ENCODE results near the gene ANXA1. TPM values are rescaled to one million over a fixed set of nuclear protein-coding genes. Genes with fewer than 3 reads are reported as not detected.

The ANXA1 gene
- total RNA-seq, 1 donor from 2014 or later = 340 TPM

DNA sequence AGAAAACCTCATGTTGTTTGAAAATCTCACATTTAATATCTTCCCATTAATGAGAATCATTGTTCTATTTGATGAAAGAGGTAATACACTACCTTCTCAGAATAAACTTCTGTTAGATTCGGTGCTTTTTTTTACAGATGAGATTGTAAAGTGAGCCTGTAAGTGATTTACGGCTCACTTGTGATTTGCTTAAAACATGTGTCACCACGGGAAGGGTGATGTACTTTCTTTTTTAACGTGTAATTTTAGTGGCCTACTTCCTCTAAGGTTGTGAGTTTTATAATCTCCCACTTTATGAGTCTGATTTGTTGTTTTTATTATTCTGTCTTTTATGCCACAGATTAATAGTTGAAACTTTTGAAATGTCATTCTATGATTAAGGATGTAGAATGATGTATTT, 15.9 kb downstream of the ANXA1 start:
- no peaks in the 10 kb centered on the region for H3K9me3 ChIP-seq
- TF ChIP-seq, protein P1, sequence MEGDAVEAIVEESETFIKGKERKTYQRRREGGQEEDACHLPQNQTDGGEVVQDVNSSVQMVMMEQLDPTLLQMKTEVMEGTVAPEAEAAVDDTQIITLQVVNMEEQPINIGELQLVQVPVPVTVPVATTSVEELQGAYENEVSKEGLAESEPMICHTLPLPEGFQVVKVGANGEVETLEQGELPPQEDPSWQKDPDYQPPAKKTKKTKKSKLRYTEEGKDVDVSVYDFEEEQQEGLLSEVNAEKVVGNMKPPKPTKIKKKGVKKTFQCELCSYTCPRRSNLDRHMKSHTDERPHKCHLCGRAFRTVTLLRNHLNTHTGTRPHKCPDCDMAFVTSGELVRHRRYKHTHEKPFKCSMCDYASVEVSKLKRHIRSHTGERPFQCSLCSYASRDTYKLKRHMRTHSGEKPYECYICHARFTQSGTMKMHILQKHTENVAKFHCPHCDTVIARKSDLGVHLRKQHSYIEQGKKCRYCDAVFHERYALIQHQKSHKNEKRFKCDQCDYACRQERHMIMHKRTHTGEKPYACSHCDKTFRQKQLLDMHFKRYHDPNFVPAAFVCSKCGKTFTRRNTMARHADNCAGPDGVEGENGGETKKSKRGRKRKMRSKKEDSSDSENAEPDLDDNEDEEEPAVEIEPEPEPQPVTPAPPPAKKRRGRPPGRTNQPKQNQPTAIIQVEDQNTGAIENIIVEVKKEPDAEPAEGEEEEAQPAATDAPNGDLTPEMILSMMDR (IDR thresholded peaks at IDR 0.05) = no peak
- H3K4me3 ChIP-seq = no peak overlapping the region
- no peaks in the 10 kb centered on the region for H3K4me1 ChIP-seq
- DNase-seq (no peak), ATAC-seq (no peak)
- H3K36me3 ChIP-seq = peaks cover 82% of the 10 kb centered on the region
- H3K27me3 ChIP-seq (ENCODE audit: low read depth) = no peaks in the 10 kb centered on the region
- intact Hi-C loops (cut with DNase I) = no loop called here
- H3K27ac ChIP-seq = no peak overlapping the region

DNA sequence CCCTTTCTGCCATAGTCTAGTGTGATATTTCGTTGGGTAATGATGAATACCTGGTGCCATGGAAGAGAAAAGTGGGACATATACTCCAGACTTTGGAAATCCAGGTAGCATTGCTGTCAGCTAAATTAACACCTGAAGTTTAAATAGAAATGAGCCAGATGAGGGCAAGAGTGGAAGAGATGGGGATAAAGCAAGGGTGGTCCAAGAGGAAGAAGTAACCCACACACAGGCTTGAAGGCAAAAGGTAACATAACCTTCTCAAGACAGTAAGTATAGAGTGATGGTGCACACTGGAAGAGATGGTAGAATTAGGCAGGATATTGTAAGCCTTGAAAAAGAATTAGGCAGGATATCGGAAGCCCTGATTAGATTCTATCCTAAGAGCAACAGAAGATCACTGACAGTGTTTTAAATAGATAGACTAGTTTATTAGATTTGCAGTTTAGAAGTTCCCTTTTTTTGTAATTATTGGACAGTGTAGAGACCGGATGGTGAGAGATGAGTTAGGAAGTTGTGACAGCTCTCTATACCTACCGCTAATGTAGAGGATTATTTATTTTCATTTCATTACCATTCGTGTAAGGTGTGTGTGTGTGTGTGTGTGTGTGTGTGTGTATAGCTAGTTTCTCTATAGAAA, 16.8 kb downstream of the ANXA1 start:
- Histone ChIP-seq H3K4me3 (no peak overlapping the region), H3K36me3 (peaks cover 74% of the 10 kb centered on the region), H3K27ac (no peak overlapping the region), H3K4me1 (no peaks in the 10 kb centered on the region), H3K9me3 (no peaks in the 10 kb centered on the region), H3K27me3 (ENCODE audit: low read depth) (no peaks in the 10 kb centered on the region)
- ATAC-seq (peak in 1 of 2 donors; percentile 29), DNase-seq (no peak)
- intact Hi-C loops (cut with DNase I) = no loop called here
- TF ChIP-seq, protein P1 (IDR thresholded peaks at IDR 0.05) = no peak

DNA sequence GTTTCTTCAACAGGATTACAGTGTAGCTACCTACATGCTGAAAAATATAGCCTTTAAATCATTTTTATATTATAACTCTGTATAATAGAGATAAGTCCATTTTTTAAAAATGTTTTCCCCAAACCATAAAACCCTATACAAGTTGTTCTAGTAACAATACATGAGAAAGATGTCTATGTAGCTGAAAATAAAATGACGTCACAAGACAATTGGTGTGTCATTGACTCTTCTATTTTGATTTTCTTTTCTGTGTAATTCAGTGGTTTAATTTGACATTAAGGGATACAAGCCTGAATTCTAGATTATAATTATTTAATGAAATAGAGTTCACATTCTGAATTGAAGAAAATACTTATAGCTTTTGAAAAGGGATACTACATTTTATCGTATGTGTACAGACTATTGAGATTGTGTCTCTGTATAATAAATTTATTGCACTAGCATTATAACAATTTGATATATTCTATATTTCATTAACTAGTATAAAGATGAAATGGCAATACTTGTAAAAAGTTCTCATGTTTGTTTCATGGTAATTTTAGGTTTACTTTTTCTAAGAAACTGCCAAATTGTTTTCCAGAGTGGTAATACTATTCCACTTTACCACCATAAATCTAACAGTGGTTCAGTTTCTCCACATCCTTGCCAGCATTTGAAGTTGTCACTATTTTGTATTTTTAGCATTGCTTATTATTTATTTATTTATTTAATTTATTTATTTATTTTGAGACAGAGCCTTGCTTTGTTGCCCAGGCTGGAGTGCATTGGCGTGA, 18.7 kb downstream of the ANXA1 start:
- Histone ChIP-seq H3K27ac (no peak overlapping the region), H3K27me3 (ENCODE audit: low read depth) (no peaks in the 10 kb centered on the region), H3K4me3 (no peak overlapping the region), H3K9me3 (no peaks in the 10 kb centered on the region), H3K4me1 (no peaks in the 10 kb centered on the region), H3K36me3 (peaks cover 54% of the 10 kb centered on the region)
- TF ChIP-seq, protein P1 (IDR thresholded peaks at IDR 0.05) = no peak
- DNase-seq = no peak
- intact Hi-C loops (cut with DNase I) = no loop called here
- ATAC-seq = no peak

DNA sequence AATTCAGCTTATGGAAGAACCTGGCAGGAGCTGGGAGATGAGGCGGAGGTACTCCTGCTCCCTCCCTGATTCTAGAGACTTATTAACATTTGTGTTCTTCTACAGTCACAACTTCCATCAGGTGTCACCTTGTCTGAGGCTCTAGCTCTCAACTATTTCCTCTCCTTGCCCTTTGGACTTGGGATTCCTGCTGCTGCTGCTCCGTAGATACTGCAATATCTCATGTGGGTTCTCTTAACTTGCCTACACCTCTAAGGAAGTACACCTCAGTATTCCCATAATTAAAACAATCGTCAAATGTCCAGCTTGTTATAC, 21.2 kb downstream of the ANXA1 start:
- Histone ChIP-seq H3K27ac (no peak overlapping the region), H3K4me3 (no peak overlapping the region)
- ATAC-seq = peak in 1 of 2 donors; percentile 7

DNA sequence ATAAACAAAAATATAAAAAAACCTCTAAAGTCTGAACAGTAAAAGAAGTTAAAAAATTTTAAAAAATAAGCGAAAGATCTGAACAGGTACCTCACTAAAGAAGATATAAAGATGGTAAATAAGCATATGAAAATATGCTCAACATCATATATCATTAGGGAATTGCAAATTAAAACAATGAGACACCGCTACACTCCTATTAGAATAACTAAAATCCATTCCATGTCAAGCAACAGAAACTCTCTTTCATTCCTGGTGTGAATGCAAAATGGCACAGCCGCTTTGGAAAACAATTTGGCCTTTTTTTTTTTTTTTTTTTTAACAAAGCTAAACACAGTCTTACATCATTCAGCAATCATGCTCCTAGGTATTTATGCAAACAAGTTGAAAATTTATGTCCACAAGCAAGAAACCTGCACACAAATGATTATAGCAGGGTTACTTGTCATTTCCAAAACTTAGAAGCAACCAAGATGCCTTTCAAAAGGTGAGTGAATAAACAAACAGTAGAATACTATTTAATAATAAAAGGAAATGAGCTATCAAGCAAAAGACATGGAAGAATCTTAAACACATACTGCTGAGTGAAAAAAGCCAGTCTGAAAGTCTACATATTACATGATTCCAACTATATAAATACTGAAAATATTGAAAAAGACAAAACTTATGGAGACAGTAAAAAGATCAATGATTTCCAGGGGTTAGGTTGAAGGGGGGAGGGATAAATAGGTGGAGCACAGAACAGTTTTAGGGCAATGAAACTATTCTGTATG, 22.1 kb downstream of the ANXA1 start:
- peaks cover 22% of the 10 kb centered on the region for H3K36me3 ChIP-seq
- ATAC-seq (peak in 1 of 2 donors; percentile 43), DNase-seq (no peak)
- TF ChIP-seq, protein P1 (IDR thresholded peaks at IDR 0.05) = no peak
- no peaks in the 10 kb centered on the region for H3K27me3 ChIP-seq (ENCODE audit: low read depth)
- H3K9me3 ChIP-seq = no peaks in the 10 kb centered on the region
- no peaks in the 10 kb centered on the region for H3K4me1 ChIP-seq
- no peak overlapping the region for H3K4me3 ChIP-seq
- intact Hi-C loops (cut with DNase I) = no loop called here
- H3K27ac ChIP-seq = no peak overlapping the region

More for the DNA sequence above, 21.2 kb downstream of the ANXA1 start:
- intact Hi-C loops (cut with DNase I) = no loop called here
- Histone ChIP-seq H3K36me3 (peaks cover 29% of the 10 kb centered on the region), H3K4me1 (no peaks in the 10 kb centered on the region), H3K27me3 (ENCODE audit: low read depth) (no peaks in the 10 kb centered on the region), H3K9me3 (no peaks in the 10 kb centered on the region)
- TF ChIP-seq, protein P1 (IDR thresholded peaks at IDR 0.05) = no peak
- DNase-seq = no peak
